AG10803 (cell line): ENCODE data around the gene QARS1.

Experiments
- DNase-seq: peaks from one replicate; pipeline ENCODE4 v3.0.0; 2010; ENCODE audit warnings: low read depth
- H3K4me3 ChIP-seq: 2 replicates; pipeline ENCODE4 v1.5.1; 2011; ENCODE audit warnings: mild to moderate bottlenecking, low read length, control low read depth
- TF ChIP-seq, protein P1 (sequence below): conservative IDR thresholded peaks from 2 replicates; pipeline ENCODE4 v1.5.1; 2011; ENCODE audit warnings: mild to moderate bottlenecking, low read length, control low read depth, inconsistent platforms

The QARS1 gene

GRCh38 chr3:49092938-49093852 lies 11.4 kb downstream of the QARS1 start:
- TF ChIP-seq, protein P1, sequence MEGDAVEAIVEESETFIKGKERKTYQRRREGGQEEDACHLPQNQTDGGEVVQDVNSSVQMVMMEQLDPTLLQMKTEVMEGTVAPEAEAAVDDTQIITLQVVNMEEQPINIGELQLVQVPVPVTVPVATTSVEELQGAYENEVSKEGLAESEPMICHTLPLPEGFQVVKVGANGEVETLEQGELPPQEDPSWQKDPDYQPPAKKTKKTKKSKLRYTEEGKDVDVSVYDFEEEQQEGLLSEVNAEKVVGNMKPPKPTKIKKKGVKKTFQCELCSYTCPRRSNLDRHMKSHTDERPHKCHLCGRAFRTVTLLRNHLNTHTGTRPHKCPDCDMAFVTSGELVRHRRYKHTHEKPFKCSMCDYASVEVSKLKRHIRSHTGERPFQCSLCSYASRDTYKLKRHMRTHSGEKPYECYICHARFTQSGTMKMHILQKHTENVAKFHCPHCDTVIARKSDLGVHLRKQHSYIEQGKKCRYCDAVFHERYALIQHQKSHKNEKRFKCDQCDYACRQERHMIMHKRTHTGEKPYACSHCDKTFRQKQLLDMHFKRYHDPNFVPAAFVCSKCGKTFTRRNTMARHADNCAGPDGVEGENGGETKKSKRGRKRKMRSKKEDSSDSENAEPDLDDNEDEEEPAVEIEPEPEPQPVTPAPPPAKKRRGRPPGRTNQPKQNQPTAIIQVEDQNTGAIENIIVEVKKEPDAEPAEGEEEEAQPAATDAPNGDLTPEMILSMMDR = no peak
- peak overlapping the region; percentile 96 for H3K4me3 ChIP-seq
- DNase-seq = peak; percentile 74

DNA sequence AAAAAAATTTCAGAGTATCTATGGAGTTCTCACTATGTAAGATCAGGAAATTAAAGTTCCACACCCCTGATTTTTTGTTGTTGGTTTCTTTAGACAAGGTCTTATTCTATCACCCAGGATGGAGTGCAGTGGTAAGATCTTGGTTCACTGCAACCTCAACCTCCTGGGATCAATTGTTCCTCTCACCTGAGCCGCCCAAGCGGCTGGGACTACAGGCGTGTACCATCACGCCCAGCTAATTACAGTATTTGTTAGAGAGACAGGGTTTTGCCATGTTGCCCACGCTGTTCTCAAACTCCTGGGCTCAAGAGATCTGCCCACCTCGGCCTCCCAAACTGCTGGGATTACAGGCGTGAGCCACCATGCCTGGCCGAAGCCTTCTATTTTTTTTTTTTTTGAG lies 23.1 kb downstream of the QARS1 start:
- no peak for DNase-seq
- H3K4me3 ChIP-seq = no peak overlapping the region
- TF ChIP-seq, protein P1 = no peak

GRCh38 chr3:49079270-49079669 lies 25.3 kb downstream of the QARS1 start:
- no peak overlapping the region for H3K4me3 ChIP-seq
- no peak for DNase-seq
- TF ChIP-seq, protein P1 = no peak

- TF ChIP-seq, protein P1 = no peak
- no peak overlapping the region for H3K4me3 ChIP-seq
- no peak for DNase-seq
These were observed 27.9 kb downstream of the QARS1 start for GRCh38 chr3:49076646-49077045.

- TF ChIP-seq, protein P1 = no peak
- no peak for DNase-seq
- no peak overlapping the region for H3K4me3 ChIP-seq
These were observed 28.4 kb downstream of the QARS1 start for GRCh38 chr3:49076116-49076515.

- no peak overlapping the region for H3K4me3 ChIP-seq
- DNase-seq = no peak
- TF ChIP-seq, protein P1 = no peak
These were observed 46.5 kb downstream of the QARS1 start for GRCh38 chr3:49058011-49058410.

DNA sequence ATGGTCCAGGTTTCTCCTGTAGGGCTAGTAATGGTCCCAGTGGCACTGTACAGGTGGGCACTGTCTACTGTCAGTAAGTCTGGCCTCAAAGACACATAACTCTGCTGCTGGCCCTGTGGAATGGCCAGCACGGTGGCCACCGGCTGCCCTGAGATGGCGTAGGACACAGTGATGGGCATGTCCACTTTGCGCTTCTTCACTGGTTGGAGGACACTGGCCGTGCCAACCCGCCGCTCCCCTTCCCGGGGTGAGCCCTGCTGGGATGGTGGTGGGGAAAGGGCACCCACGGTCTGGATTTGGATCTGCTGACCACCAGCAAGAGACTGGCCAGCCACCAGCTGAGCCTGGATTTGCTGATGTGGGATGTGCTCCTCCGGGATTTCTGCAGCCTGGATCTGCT lies 47.3 kb downstream of the QARS1 start:
- no peak for DNase-seq
- no peak overlapping the region for H3K4me3 ChIP-seq
- TF ChIP-seq, protein P1 = no peak
